ENCODE results near the gene CXXC4.
A peak's percentile ranks its signal among the peaks of the same experiment; 100 is the strongest.

The CXXC4 gene

DNA sequence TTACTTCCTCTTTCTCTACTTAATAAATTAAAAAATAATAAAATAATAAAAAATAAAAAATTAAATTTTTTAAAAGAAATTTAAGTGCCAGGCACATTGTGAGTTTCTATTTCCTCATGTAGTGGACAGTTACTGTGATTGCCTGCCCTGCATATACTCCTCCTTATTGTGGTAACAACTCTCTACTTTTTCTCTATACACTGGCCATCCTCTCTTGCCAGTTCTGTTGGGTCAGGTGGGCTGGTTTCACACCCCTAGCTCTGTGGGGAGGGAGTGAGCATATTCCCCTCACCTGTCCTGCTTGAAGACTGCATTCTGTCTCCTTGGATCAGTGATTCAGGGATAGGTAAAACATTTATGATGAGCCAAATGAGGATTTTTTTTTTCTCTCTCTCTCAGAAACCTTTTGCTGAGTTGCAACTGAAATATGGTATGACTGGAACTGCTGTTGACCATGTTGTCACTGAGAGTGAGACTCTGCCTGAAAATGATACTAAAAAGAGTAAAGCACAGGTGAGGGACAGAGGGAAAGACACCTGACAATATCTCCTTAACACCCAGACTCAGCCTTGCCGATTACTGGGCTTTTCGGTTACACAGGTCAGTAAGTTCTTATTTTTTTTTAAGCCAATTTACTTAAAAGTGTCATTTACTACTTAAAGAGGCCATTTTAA lies 37.2 kb downstream of the CXXC4 start (continued):
- TF ChIP-seq, protein P1, sequence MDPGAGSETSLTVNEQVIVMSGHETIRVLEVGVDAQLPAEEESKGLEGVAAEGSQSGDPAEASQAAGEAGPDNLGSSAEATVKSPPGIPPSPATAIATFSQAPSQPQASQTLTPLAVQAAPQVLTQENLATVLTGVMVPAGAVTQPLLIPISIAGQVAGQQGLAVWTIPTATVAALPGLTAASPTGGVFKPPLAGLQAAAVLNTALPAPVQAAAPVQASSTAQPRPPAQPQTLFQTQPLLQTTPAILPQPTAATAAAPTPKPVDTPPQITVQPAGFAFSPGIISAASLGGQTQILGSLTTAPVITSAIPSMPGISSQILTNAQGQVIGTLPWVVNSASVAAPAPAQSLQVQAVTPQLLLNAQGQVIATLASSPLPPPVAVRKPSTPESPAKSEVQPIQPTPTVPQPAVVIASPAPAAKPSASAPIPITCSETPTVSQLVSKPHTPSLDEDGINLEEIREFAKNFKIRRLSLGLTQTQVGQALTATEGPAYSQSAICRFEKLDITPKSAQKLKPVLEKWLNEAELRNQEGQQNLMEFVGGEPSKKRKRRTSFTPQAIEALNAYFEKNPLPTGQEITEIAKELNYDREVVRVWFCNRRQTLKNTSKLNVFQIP (CRISPR knock-in tag; IDR thresholded peaks at IDR 0.05; ENCODE audit: borderline replicate concordance, low read depth), result no peak
- TF ChIP-seq TOX (CRISPR knock-in tag; IDR thresholded peaks at IDR 0.05; ENCODE audit: borderline replicate concordance), result no peak
- no peak for TF ChIP-seq ZC3H10 (CRISPR knock-in tag; IDR thresholded peaks at IDR 0.05)

DNA sequence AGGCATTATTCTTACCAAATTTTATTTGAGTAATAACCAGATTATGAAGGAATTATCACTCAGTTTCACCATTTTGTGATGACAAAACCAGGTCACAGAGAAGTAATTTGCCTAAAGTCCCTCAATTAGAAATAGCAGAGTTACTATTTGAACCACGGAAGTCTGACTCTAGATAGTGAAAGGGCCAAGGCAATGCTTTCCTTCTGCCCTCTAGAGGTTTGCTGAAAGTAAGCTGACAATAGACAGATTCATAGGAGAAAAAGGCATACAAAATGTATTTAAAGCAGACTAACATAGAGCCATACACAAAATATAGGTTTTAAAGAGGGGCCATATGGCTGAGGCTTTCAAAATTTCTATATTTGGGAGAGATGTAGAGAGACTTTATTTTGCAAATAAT lies 43.1 kb downstream of the CXXC4 start:
- ATAC-seq, result peak; percentile 71
- TF ChIP-seq TCF4 (CRISPR knock-in tag; IDR thresholded peaks at IDR 0.05; ENCODE audit: borderline replicate concordance), result no peak
- TF ChIP-seq, protein P2, sequence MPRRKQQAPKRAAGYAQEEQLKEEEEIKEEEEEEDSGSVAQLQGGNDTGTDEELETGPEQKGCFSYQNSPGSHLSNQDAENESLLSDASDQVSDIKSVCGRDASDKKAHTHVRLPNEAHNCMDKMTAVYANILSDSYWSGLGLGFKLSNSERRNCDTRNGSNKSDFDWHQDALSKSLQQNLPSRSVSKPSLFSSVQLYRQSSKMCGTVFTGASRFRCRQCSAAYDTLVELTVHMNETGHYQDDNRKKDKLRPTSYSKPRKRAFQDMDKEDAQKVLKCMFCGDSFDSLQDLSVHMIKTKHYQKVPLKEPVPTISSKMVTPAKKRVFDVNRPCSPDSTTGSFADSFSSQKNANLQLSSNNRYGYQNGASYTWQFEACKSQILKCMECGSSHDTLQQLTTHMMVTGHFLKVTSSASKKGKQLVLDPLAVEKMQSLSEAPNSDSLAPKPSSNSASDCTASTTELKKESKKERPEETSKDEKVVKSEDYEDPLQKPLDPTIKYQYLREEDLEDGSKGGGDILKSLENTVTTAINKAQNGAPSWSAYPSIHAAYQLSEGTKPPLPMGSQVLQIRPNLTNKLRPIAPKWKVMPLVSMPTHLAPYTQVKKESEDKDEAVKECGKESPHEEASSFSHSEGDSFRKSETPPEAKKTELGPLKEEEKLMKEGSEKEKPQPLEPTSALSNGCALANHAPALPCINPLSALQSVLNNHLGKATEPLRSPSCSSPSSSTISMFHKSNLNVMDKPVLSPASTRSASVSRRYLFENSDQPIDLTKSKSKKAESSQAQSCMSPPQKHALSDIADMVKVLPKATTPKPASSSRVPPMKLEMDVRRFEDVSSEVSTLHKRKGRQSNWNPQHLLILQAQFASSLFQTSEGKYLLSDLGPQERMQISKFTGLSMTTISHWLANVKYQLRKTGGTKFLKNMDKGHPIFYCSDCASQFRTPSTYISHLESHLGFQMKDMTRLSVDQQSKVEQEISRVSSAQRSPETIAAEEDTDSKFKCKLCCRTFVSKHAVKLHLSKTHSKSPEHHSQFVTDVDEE (CRISPR knock-in tag; IDR thresholded peaks at IDR 0.05), result no peak
- TF ChIP-seq, protein P3, sequence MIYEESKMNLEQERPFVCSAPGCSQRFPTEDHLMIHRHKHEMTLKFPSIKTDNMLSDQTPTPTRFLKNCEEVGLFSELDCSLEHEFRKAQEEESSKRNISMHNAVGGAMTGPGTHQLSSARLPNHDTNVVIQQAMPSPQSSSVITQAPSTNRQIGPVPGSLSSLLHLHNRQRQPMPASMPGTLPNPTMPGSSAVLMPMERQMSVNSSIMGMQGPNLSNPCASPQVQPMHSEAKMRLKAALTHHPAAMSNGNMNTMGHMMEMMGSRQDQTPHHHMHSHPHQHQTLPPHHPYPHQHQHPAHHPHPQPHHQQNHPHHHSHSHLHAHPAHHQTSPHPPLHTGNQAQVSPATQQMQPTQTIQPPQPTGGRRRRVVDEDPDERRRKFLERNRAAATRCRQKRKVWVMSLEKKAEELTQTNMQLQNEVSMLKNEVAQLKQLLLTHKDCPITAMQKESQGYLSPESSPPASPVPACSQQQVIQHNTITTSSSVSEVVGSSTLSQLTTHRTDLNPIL (CRISPR knock-in tag; IDR thresholded peaks at IDR 0.05; ENCODE audit: low read depth), result no peak
- TF ChIP-seq SNAI2 (CRISPR knock-in tag; IDR thresholded peaks at IDR 0.05), result no peak
- no peak for TF ChIP-seq ZNF8 (CRISPR knock-in tag; IDR thresholded peaks at IDR 0.05)
- TF ChIP-seq ESRRG (CRISPR knock-in tag; IDR thresholded peaks at IDR 0.05), result no peak
- TF ChIP-seq ARNTL (CRISPR knock-in tag; IDR thresholded peaks at IDR 0.05; ENCODE audit: borderline replicate concordance, low read depth), result no peak
- TF ChIP-seq, protein P1 (CRISPR knock-in tag; IDR thresholded peaks at IDR 0.05; ENCODE audit: borderline replicate concordance, low read depth), result no peak
- TF ChIP-seq ZFP30 (CRISPR knock-in tag; IDR thresholded peaks at IDR 0.05), result no peak
- TF ChIP-seq ZC3H10 (CRISPR knock-in tag; IDR thresholded peaks at IDR 0.05), result no peak
- TF ChIP-seq, protein P4, sequence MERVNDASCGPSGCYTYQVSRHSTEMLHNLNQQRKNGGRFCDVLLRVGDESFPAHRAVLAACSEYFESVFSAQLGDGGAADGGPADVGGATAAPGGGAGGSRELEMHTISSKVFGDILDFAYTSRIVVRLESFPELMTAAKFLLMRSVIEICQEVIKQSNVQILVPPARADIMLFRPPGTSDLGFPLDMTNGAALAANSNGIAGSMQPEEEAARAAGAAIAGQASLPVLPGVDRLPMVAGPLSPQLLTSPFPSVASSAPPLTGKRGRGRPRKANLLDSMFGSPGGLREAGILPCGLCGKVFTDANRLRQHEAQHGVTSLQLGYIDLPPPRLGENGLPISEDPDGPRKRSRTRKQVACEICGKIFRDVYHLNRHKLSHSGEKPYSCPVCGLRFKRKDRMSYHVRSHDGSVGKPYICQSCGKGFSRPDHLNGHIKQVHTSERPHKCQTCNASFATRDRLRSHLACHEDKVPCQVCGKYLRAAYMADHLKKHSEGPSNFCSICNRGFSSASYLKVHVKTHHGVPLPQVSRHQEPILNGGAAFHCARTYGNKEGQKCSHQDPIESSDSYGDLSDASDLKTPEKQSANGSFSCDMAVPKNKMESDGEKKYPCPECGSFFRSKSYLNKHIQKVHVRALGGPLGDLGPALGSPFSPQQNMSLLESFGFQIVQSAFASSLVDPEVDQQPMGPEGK (CRISPR knock-in tag; IDR thresholded peaks at IDR 0.05; ENCODE audit: borderline replicate concordance), result no peak
- TF ChIP-seq ZNF70 (CRISPR knock-in tag; IDR thresholded peaks at IDR 0.05), result no peak

DNA sequence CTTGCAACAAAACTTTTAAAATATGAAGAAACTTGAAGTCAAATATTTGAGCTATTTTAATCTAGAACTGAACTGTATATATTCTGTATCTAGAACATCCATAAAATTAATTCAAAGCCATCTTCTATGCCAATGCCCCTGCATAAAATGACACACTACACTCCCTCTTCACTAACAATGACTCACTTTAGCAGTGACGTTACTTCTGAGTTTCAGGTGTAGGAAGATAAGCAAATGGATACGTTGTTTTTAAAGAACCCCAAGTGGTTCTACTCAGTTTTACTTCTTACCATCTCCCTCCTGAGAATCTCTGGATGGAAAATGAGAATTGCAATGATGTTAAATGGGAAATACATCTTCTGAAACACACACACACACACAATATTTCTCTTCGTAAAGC lies 45.2 kb downstream of the CXXC4 start:
- no peak for ATAC-seq
- TF ChIP-seq ZC3H10 (CRISPR knock-in tag; IDR thresholded peaks at IDR 0.05), result no peak
- TF ChIP-seq, protein P3 (CRISPR knock-in tag; IDR thresholded peaks at IDR 0.05; ENCODE audit: low read depth), result no peak
- TF ChIP-seq, protein P2 (CRISPR knock-in tag; IDR thresholded peaks at IDR 0.05), result no peak
- TF ChIP-seq, protein P5, sequence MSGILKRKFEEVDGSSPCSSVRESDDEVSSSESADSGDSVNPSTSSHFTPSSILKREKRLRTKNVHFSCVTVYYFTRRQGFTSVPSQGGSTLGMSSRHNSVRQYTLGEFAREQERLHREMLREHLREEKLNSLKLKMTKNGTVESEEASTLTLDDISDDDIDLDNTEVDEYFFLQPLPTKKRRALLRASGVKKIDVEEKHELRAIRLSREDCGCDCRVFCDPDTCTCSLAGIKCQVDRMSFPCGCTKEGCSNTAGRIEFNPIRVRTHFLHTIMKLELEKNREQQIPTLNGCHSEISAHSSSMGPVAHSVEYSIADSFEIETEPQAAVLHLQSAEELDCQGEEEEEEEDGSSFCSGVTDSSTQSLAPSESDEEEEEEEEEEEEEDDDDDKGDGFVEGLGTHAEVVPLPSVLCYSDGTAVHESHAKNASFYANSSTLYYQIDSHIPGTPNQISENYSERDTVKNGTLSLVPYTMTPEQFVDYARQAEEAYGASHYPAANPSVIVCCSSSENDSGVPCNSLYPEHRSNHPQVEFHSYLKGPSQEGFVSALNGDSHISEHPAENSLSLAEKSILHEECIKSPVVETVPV (CRISPR knock-in tag; IDR thresholded peaks at IDR 0.05), result no peak
- TF ChIP-seq ISL1 (CRISPR knock-in tag; IDR thresholded peaks at IDR 0.05), result no peak
- TF ChIP-seq ZFP3 (CRISPR knock-in tag; IDR thresholded peaks at IDR 0.05), result no peak
- no peak for TF ChIP-seq CSDC2 (CRISPR knock-in tag; IDR thresholded peaks at IDR 0.05)
- TF ChIP-seq ARNTL (CRISPR knock-in tag; IDR thresholded peaks at IDR 0.05; ENCODE audit: borderline replicate concordance, low read depth), result no peak
- TF ChIP-seq TCF4 (CRISPR knock-in tag; IDR thresholded peaks at IDR 0.05; ENCODE audit: borderline replicate concordance), result no peak
- TF ChIP-seq, protein P1 (CRISPR knock-in tag; IDR thresholded peaks at IDR 0.05; ENCODE audit: borderline replicate concordance, low read depth), result no peak
- no peak for TF ChIP-seq SNAI2 (CRISPR knock-in tag; IDR thresholded peaks at IDR 0.05)
